Erythroblast (primary cell): ENCODE results near the gene BASP1.

Experiments
- GATA1 ChIP-seq: IDR thresholded peaks from 2 replicates; pipeline ENCODE4 v1.6.1; 2011; ENCODE audit warnings: low read depth, mild to moderate bottlenecking, control low read depth, low read length, moderate library complexity
- POLR2A ChIP-seq: IDR thresholded peaks from 2 replicates; pipeline ENCODE4 v1.6.1; 2011; ENCODE audit warnings: mild to moderate bottlenecking, low read length

GRCh38 chr5:17312358-17312757 is 94.9 kb downstream of the BASP1 start:
- TF ChIP-seq POLR2A (no peak), GATA1 (no peak)
